Hippocampal formation (tissue), 2 donors: ENCODE results near the gene GRPEL2.

ENCODE experiments used
- DNase-seq, 2 donors: peaks; one replicate each; lab custom pipeline; 2025; lab: John Stamatoyannopoulos, UW

Gene GRPEL2, protein sequence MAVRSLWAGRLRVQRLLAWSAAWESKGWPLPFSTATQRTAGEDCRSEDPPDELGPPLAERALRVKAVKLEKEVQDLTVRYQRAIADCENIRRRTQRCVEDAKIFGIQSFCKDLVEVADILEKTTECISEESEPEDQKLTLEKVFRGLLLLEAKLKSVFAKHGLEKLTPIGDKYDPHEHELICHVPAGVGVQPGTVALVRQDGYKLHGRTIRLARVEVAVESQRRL

DNA sequence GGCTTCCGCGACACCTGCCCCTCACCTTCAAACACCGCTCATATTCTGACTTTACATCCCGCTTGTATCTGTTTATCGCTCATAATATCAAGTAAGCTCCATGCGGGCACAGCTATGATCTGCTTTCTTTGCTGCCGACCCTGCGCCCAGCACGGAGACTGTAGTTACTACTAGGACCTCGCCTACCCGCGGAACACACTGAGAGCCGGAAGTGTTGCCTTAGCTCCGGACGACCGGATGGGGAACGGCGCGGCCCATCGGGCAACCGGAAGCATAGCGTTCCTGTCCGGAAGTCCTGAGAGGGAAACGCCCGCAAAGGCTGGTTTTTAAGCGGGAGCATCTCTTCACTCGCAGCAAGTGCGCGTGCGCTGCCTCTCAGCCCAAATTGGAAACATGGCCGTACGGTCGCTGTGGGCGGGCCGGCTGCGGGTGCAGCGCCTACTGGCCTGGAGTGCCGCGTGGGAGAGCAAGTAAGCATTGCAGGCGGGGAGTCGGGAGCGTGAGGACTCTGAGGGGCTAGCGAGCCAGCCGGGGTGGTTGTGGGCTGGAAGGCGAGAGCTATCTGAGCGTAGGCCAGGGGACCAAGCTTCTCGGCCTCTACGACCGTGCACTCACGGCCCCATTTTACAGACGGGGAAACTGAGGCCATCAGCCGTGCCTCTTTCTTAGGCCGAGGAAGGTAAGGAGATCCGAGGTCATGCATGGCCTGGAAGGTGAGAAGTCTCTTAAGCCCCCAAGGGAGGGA, at the start of gene GRPEL2:
Gene GRPEL2 (plus strand): TSS at position 353 of the 745 bp plus-strand sequence. CDS start 41 bp downstream, at position 394.
- DNase-seq, result peak; percentile 94 to 95

GRCh38 chr5:149297340-149298025, 47.8 kb upstream of the GRPEL2 start:
- DNase-seq, result no peak

DNA sequence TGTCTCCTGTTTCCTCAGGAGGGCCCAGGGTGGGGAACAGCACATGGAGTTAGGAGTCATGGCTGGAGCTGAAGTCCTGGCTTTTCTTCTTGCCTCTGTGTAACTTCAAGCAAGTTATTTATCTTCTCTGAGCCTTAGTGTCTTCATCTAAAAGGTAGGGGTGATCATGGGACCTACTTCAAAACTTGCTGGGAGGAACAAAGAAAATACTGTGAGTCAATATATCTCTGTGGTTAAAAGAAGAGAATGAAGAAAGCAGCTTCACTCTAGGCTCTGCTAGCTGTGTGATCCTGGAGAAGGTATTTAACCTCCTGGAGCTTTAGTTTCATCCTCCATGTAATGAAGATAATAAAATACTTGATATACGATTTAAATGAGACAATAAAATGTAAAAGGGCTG, 47.1 kb upstream of the GRPEL2 start:
- DNase-seq, result no peak

- no peak for DNase-seq
Observed at GRCh38 chr5:149298842-149299404, 46.4 kb upstream of the GRPEL2 start.

DNA sequence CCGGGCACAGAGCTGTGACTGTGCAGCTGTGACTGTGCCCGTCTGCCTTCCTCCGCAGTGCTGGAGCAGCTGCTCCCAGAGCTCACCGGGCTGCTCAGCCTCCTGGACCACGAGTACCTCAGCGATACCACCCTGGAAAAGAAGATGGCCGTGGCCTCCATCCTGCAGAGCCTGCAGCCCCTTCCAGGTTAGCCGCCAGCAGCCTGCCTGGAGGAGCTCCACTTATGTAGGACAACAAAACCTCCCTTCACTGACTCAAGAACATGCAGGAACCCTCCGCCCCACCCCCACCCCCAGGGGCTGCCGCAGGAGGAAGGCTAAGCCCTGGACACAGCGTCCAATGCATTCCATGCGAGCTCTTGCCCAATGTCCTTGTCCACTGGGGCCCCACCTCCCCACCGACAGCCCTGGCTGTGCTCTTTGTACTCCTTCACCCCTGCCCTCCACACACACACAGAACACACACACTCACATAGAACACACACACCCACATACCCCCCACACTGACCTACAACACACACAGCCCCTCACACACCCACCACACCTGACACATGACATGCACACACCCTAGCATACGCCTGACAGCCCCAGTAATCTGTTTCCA, 45.7 kb upstream of the GRPEL2 start:
- no peak for DNase-seq

DNA sequence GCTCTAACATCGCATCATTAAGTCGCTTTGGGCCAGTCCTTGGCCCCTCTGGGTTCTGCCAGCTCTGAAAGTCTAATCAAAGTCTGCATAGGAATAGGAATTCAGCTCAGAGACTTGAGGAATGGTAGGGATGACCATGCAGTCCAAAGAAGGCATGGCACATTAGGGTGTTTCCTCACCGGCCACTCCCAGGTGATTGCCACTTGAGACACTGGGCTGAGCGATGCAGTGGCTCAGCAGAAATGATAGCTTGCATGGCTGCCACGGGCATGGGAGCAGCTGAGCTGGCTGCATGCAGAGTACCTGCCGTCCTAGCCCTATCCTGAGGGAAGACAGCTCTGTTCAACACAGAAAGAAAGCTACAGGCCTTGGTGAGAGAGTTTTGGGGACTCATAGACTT, 44.9 kb upstream of the GRPEL2 start:
- DNase-seq, result no peak

DNA sequence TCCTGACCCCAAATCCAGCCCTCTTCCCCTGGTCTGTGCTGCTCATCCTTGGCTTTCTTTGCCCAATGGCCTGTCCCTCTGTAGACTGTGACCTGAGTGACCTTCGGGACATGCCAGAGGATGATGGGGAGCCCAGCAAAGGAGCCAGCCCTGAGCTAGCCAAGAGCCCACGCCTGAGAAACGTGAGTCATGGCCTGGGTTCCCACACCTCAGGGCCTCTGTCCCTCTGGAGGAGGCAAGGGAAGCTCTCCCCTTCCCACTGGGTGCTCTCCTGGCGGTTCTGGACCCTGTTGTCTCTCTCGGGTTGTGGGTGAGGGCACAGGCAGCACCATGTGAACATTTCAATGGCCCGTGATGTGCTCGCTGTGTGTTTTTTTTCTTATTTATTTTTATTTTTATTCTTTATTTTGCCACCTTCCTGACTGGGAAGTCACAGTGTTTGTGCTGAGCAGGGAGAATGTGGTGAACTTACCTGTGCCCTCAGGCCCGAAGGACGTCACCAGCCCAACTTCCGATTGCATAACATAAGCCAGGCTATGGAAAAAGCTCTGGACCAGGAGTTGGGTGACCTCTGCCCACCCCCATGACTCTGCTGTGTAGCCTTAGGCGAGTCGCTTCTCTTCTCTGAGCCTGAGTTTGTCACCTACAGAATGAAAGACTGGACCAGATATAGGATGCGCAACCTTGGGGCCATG, 44.1 kb upstream of the GRPEL2 start:
- no peak for DNase-seq

- DNase-seq, result no peak
Observed at GRCh38 chr5:149301744-149302380, 43.4 kb upstream of the GRPEL2 start.

GRCh38 chr5:149302641-149303040, 42.7 kb upstream of the GRPEL2 start:
- no peak for DNase-seq

- no peak for DNase-seq
Observed at GRCh38 chr5:149303210-149303609, 42.1 kb upstream of the GRPEL2 start.

GRCh38 chr5:149304195-149305078, 40.9 kb upstream of the GRPEL2 start:
- no peak for DNase-seq

- DNase-seq, result no peak
Observed at GRCh38 chr5:149309354-149309753, 35.9 kb upstream of the GRPEL2 start.

GRCh38 chr5:149310488-149310887, 34.8 kb upstream of the GRPEL2 start:
- no peak for DNase-seq

DNA sequence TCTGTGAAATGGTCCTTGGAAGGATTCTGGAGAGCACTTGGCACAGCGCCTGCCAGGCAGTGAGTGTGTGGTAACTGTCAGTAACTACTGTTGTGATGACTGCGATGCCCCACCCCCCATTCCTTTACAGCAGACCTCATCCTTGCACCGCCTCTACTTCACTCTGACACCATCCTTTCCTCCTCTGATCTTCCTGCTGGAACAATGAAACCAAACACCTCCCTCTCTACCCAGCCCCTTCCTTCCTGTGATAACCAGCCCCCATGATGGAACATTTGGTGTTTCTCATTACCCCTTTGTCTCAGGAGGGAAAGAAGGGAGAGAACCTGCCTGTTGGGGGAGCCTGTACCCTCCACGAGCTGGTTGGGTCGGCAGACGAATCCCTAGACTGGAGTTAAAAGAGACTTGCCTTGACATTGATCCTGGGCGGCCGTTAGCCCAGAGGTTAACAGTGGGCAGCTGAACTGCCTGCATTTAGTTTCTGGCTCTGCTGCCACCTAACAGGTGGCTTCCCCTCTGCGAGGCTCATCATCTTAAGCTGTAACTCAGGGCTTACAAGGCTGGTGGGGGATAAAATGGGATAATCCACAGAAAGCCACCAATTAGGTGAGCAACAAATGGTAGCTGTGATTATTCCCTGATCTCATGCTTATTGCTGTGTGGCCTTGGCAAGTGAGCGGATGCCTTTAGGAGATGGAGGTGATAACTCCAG, 34.2 kb upstream of the GRPEL2 start:
- DNase-seq, result no peak

DNA sequence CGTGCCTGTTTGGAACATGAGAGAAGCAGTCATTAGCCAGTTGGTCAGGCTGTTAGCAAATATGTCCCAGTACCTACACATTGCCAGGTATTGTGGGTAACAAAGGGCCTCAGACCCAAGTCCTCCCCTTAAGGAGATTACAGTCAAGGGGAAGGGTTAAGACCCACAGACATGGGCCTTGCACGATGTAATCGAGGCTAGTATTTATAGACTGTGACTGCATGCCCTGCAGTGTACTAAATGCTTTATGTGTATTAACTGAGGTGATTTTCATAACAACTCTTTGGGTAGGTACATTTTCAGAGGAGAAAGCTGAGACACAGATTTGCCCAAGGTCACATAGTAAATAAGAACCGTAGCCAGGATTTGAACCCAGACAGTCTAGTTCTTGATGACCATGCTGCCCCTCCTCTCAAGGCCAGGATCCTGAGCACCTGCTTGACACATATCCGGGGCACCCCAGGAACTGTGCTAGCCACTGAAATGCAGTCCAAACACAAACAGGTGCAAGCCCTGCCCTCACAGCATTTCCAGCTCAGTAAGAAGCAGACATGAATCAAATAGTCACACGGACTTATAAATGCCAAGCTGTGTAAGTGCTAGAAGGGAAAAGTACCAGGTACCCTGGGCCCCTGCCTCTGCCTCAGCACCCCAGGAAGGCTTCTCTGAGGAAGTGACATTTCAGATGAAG, 32.0 kb upstream of the GRPEL2 start:
- no peak for DNase-seq

GRCh38 chr5:149314571-149315111, 30.7 kb upstream of the GRPEL2 start:
- no peak for DNase-seq

GRCh38 chr5:149315753-149316152, 29.5 kb upstream of the GRPEL2 start:
- DNase-seq, result no peak

DNA sequence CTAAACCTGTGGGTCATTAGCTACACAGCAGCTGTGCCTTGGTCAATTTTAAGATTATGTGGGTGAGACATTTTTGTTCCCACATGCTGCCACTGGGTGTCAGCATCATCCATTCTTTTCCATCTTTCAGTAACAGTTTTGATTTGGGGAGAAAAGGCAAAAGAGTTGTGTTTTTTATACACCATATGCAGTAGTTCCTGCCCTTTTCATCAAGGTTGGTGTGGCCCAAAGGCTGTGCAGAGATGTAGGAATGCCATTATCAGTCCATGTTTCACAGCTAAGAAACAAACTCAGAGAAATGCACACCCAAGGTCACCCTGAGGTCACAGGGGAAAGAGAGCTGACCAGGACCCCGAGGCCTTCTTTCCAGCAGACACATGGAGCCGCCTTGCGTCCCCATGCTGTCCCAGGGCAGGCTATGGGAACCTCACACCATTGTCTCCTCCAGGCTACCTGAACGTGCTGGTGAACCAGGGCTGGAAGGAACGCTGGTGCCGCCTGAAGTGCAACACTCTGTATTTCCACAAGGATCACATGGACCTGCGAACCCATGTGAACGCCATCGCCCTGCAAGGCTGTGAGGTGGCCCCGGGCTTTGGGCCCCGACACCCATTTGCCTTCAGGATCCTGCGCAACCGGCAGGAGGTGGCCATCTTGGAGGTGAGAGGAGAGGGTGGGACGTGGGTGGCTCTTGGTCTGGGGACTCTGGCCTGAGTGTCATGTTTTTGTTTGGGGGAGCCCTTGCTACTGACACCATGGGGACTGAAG, 27.8 kb upstream of the GRPEL2 start:
- DNase-seq, result peak in 1 of 2 donors; percentile 19
